ENCODE measurements around the gene PLCG1. TPM values are rescaled to one million over a fixed set of nuclear protein-coding genes. Genes with fewer than 3 reads are reported as not detected.

PLCG1 gene
- total RNA-seq, 2 donors from 2014 or later, result 227 to 257 TPM

DNA sequence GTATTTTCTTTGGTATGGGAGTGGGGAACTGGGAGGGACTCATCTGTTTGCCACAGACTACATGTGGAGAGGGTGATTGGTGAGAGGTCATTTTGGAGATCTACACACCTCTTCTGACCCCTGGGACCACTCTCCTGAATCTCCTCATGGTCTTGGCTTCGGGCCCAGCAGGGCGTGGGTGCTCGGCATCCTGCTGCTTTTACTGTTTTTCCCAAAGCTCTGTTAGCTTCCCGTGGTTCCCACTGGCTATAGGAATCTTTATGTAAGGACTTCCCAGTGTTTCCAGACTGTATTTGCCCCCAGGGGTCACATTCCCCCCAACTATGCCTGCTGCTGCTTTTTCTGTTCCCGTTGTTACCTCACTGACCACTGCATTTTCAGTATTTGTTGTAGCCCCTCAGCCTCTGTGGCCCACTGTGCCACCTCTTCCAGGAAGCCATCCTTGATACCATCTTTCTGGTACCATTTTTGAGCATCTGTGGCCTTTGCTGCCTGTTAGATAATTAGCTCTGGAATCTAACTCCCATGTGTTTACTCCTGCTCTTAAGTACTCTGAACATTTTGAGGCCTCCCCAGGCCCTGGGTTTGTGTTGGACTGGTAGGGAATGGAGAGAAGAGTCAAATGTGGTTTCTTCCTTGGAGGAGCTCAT is 14.9 kb downstream of the PLCG1 start:
- H3K4me3 ChIP-seq (ENCODE audit: low read length), result no peak overlapping the region
- Mint-ChIP-seq H3K27me3 (ENCODE audit: insufficient read depth) (no peaks in the 10 kb centered on the region), H3K27ac (peak overlapping the region; percentile 71), H3K36me3 (ENCODE audit: low read depth) (peaks cover 10% of the 10 kb centered on the region), H3K4me1 (peaks cover 22% of the 10 kb centered on the region), H3K9me3 (no peaks in the 10 kb centered on the region), H3K4me3 (no peak overlapping the region)
- peaks cover 55% of the 10 kb centered on the region for H3K36me3 ChIP-seq (ENCODE audit: control insufficient read depth, insufficient read depth, low read length)
- H3K9me3 ChIP-seq (ENCODE audit: control insufficient read depth, low read length), result no peaks in the 10 kb centered on the region
- H3K27me3 ChIP-seq (ENCODE audit: control insufficient read depth, insufficient read depth, low read length, poor library complexity, severe bottlenecking), result no peaks in the 10 kb centered on the region
- no peaks in the 10 kb centered on the region for H3K4me1 ChIP-seq (ENCODE audit: control insufficient read depth, insufficient read depth, low read length)
- TF ChIP-seq, protein P1, sequence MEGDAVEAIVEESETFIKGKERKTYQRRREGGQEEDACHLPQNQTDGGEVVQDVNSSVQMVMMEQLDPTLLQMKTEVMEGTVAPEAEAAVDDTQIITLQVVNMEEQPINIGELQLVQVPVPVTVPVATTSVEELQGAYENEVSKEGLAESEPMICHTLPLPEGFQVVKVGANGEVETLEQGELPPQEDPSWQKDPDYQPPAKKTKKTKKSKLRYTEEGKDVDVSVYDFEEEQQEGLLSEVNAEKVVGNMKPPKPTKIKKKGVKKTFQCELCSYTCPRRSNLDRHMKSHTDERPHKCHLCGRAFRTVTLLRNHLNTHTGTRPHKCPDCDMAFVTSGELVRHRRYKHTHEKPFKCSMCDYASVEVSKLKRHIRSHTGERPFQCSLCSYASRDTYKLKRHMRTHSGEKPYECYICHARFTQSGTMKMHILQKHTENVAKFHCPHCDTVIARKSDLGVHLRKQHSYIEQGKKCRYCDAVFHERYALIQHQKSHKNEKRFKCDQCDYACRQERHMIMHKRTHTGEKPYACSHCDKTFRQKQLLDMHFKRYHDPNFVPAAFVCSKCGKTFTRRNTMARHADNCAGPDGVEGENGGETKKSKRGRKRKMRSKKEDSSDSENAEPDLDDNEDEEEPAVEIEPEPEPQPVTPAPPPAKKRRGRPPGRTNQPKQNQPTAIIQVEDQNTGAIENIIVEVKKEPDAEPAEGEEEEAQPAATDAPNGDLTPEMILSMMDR (conservative IDR thresholded peaks at IDR 0.05), result no peak
- H3K27ac ChIP-seq (ENCODE audit: low read depth, low read length), result no peak overlapping the region
- H3K9ac ChIP-seq (ENCODE audit: extremely low read depth, low read length, poor library complexity, severe bottlenecking), result no peak overlapping the region
- WGBS, 2 experiments (ENCODE audit: insufficient coverage in 1 of 2, insufficient read length in 1 of 2), result 88 to 90% methylated on average over 5 of the region's 5 CpGs
- no peak for DNase-seq

DNA sequence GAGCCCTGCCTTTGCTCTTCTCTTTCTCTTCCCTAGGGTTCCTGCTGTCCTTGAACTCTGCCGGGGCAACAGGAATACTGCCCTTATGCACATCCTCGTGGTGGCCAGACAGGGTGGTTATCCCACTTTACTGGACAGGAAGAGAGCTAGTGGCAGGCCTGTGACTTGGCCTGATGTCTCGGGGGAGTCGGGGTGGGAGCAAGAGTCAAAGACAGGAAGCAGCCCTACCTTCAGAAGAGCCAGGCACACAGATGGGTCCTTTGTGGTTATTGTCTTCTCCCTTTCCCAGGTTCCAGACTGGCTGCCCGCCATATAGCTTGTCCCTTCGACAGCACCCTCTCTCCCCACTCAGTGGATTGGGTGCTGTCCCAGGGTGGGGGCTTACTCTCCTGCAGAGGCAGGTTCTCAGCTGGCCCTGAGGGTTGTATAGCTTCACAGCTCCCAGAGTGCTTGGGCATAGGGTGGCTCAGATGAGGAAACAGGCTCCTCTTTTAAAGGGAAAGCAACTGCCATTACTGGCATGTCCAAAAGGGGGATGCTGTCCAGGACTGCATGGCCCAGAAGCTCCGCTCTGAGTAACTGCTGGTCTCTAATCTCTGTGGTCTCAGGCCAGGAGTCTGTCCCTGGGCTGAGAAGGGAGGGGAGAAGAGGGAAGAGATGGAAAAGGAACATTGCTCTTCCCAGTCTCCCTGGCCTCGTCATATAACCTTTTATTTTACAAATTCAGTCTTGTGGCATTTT is 17.3 kb downstream of the PLCG1 start:
- H3K4me3 ChIP-seq (ENCODE audit: low read length), result no peak overlapping the region
- peaks cover 7% of the 10 kb centered on the region for H3K4me1 Mint-ChIP-seq
- peaks cover 43% of the 10 kb centered on the region for H3K36me3 ChIP-seq (ENCODE audit: control insufficient read depth, insufficient read depth, low read length)
- H3K27ac ChIP-seq (ENCODE audit: low read depth, low read length), result no peak overlapping the region
- no peaks in the 10 kb centered on the region for H3K4me1 ChIP-seq (ENCODE audit: control insufficient read depth, insufficient read depth, low read length)
- peaks cover 8% of the 10 kb centered on the region for H3K36me3 Mint-ChIP-seq (ENCODE audit: low read depth)
- H3K27me3 Mint-ChIP-seq (ENCODE audit: insufficient read depth), result no peaks in the 10 kb centered on the region
- DNase-seq, result no peak
- H3K9me3 Mint-ChIP-seq, result no peaks in the 10 kb centered on the region
- H3K4me3 Mint-ChIP-seq, result no peak overlapping the region
- H3K9ac ChIP-seq (ENCODE audit: extremely low read depth, low read length, poor library complexity, severe bottlenecking), result no peak overlapping the region
- TF ChIP-seq, protein P1 (conservative IDR thresholded peaks at IDR 0.05), result peak; percentile 34
- WGBS, 2 experiments (ENCODE audit: insufficient coverage in 1 of 2, insufficient read length in 1 of 2), result 96 to 97% methylated on average over 5 to 8 of the region's 8 CpGs
- H3K9me3 ChIP-seq (ENCODE audit: control insufficient read depth, low read length), result no peaks in the 10 kb centered on the region
- peak overlapping the region; percentile 80 for H3K27ac Mint-ChIP-seq
- H3K27me3 ChIP-seq (ENCODE audit: control insufficient read depth, insufficient read depth, low read length, poor library complexity, severe bottlenecking), result no peaks in the 10 kb centered on the region

DNA sequence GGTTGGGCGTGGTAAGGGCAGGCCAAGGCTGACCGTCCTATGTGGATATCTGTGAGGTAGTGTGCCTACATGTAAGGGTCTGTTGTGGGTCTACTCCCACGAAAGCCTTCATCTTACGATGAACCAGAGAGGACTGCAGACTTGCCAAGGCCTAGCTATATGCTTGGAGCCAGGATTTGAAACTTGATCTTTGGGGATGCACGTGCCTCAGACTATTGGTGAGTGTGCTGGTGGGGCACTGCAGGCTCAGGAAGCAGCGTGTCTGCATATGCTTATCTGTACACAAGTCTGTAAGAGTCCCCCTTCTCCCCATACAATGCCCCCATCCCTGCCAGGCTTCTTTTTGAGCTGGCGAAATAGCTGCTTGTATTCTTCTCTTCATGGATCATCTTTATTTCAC is 17.9 kb downstream of the PLCG1 start:
- no peaks in the 10 kb centered on the region for H3K27me3 ChIP-seq (ENCODE audit: control insufficient read depth, insufficient read depth, low read length, poor library complexity, severe bottlenecking)
- peaks cover 7% of the 10 kb centered on the region for H3K4me1 Mint-ChIP-seq
- 93 to 98% methylated on average over 3 to 7 of the region's 7 CpGs for WGBS, 2 experiments (ENCODE audit: insufficient coverage in 1 of 2, insufficient read length in 1 of 2)
- H3K27ac ChIP-seq (ENCODE audit: low read depth, low read length), result no peak overlapping the region
- peaks cover 47% of the 10 kb centered on the region for H3K36me3 ChIP-seq (ENCODE audit: control insufficient read depth, insufficient read depth, low read length)
- no peak overlapping the region for H3K9ac ChIP-seq (ENCODE audit: extremely low read depth, low read length, poor library complexity, severe bottlenecking)
- no peak for DNase-seq
- no peaks in the 10 kb centered on the region for H3K9me3 ChIP-seq (ENCODE audit: control insufficient read depth, low read length)
- H3K36me3 Mint-ChIP-seq (ENCODE audit: low read depth), result peaks cover 7% of the 10 kb centered on the region
- no peak overlapping the region for H3K27ac Mint-ChIP-seq
- no peaks in the 10 kb centered on the region for H3K4me1 ChIP-seq (ENCODE audit: control insufficient read depth, insufficient read depth, low read length)
- no peaks in the 10 kb centered on the region for H3K27me3 Mint-ChIP-seq (ENCODE audit: insufficient read depth)
- no peak overlapping the region for H3K4me3 Mint-ChIP-seq
- no peak overlapping the region for H3K4me3 ChIP-seq (ENCODE audit: low read length)
- no peaks in the 10 kb centered on the region for H3K9me3 Mint-ChIP-seq
- TF ChIP-seq, protein P1 (conservative IDR thresholded peaks at IDR 0.05), result no peak
